Sigmoid colon (tissue), 7 donors: ENCODE data around the gene CTAGE9. TPM values are rescaled to one million over a fixed set of nuclear protein-coding genes. Genes with fewer than 3 reads are reported as not detected.

Experiments
- DNase-seq: peaks from one replicate; pipeline ENCODE4 v3.0.0-alpha.2; 2019
- H3K27ac ChIP-seq, 4 donors: fragments of 200-600 bp; sonication (generic); one replicate each; pipeline ENCODE4 v1.5.1; 2016 to 2019; ENCODE audit warnings: mild to moderate bottlenecking in 1 of 4
- H3K27me3 ChIP-seq, 3 donors: fragments of 200-600 bp; sonication (generic); one replicate each; pipeline ENCODE4 v1.5.1; 2019; ENCODE audit warnings: mild to moderate bottlenecking in 1 of 3
- H3K36me3 ChIP-seq, 4 donors: fragments of 200-600 bp; sonication (generic); one replicate each; pipeline ENCODE4 v1.5.1; 2016 to 2019
- H3K4me1 ChIP-seq, 4 donors: fragments of 200-600 bp; sonication (generic); one replicate each; pipeline ENCODE4 v1.5.1; 2017 to 2019
- H3K4me3 ChIP-seq, 4 donors: fragments of 200-600 bp; sonication (generic); one replicate each; pipeline ENCODE4 v1.5.1; 2017 to 2019; ENCODE audit warnings: mild to moderate bottlenecking in 2 of 4, moderate library complexity in 1 of 4
- H3K9me3 ChIP-seq, 4 donors: fragments of 200-600 bp in 3 of 4; sonication (generic) in 3 of 4; one replicate each; pipeline versions ENCODE4 v1.5.1 to v1.6.1; 2013 to 2019
- EP300 ChIP-seq, 4 donors: sonication (generic); formaldehyde crosslinking; IDR thresholded peaks; one replicate each; pipeline ENCODE4 v1.6.1; 2017; ENCODE audit warnings: antibody characterized with exemption in 4 of 4
- POLR2A ChIP-seq, 2 donors: fragments of 450-650 bp; IDR thresholded peaks; one replicate each; pipeline ENCODE4 v1.6.1; 2016; ENCODE audit warnings: antibody characterized with exemption in 2 of 2, mild to moderate bottlenecking in 2 of 2, moderate library complexity in 2 of 2
- POLR2AphosphoS5 ChIP-seq, 4 donors: sonication (generic); formaldehyde crosslinking; IDR thresholded peaks; one replicate each; pipeline ENCODE4 v1.6.1; 2017; ENCODE audit warnings: antibody characterized with exemption in 4 of 4
- WGBS, 2 donors: extraction: QIAGEN DNeasy Blood & Tissue Kit; methylation state at CpG; one replicate each; pipeline ENCODE4 v1.1.7; 2013; 5-methylcytosine and 5-hydroxymethylcytosine counted together
- intact Hi-C: fragments of 100-400 bp; cut with DNase I; formaldehyde crosslinking; loops from one replicate; pipeline ENCODE4 v1.15.1; 2023
- polyA plus RNA-seq, 3 donors: library from polyadenylated mRNA; stranded (reverse); fragments of 200-250 nt; gene quantifications; one replicate each; pipeline ENCODE4 v1.2.3, GENCODE V29; 2013
- total RNA-seq, 4 donors: library from RNA; depleted of rRNA; stranded (reverse); fragments of >200 nt; gene quantifications; one replicate each; pipeline ENCODE4 v1.1.0, GENCODE V29; 2016
- TF ChIP-seq, protein P1 (sequence below), 4 experiments: fragments of 450-650 bp in 3 of 4; fragments of 200-600 bp in 1 of 4; IDR thresholded peaks; one replicate each; pipeline ENCODE4 v1.5.1; 2016 to 2019; ENCODE audit warnings: antibody characterized with exemption in 4 of 4, mild to moderate bottlenecking in 3 of 4, moderate library complexity in 2 of 4
- donor health status: healthy with polysubstance abuse.
- donor health status: Bipolar disorder and iron deficiency.
- donor health status: healthy.

Gene CTAGE9
- total and polyA plus RNA-seq, 7 donors = not detected

DNA sequence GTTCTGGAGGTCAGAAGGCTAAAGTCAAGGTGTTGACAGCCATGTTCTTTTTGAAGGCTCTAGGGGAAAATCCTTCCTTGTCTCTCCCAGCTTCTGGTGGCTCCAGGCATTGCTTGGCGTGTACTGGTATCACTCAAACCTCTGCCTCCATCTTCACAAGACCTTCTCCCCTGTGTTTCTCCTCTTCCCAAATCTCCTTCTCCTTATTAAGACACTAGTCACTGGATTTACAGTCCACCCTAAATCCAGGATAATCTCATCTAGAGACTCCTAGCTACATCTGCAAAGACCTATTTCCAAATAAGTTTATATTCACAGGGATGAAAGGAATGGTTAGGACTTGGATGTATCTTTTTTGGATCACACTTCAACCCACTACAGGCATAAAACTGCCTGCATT lies 26.0 kb upstream of the CTAGE9 start:
- no peak for DNase-seq
- TF ChIP-seq EP300 (IDR thresholded peaks at IDR 0.05) = no peak
- no peak for TF ChIP-seq POLR2AphosphoS5 (IDR thresholded peaks at IDR 0.05)
- no peak for TF ChIP-seq POLR2A (IDR thresholded peaks at IDR 0.05)
- TF ChIP-seq, protein P1, sequence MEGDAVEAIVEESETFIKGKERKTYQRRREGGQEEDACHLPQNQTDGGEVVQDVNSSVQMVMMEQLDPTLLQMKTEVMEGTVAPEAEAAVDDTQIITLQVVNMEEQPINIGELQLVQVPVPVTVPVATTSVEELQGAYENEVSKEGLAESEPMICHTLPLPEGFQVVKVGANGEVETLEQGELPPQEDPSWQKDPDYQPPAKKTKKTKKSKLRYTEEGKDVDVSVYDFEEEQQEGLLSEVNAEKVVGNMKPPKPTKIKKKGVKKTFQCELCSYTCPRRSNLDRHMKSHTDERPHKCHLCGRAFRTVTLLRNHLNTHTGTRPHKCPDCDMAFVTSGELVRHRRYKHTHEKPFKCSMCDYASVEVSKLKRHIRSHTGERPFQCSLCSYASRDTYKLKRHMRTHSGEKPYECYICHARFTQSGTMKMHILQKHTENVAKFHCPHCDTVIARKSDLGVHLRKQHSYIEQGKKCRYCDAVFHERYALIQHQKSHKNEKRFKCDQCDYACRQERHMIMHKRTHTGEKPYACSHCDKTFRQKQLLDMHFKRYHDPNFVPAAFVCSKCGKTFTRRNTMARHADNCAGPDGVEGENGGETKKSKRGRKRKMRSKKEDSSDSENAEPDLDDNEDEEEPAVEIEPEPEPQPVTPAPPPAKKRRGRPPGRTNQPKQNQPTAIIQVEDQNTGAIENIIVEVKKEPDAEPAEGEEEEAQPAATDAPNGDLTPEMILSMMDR (IDR thresholded peaks at IDR 0.05) = no peak
- H3K27me3 ChIP-seq = no peaks in the 10 kb centered on the region
- no peaks in the 10 kb centered on the region for H3K36me3 ChIP-seq
- WGBS, 2 donors = 92 to 96% methylated on average over 1 of the region's 1 CpG
- H3K4me1 ChIP-seq = no peaks in the 10 kb centered on the region
- intact Hi-C loops = no loop called here
- no peak overlapping the region for H3K4me3 ChIP-seq
- no peaks in the 10 kb centered on the region for H3K9me3 ChIP-seq
- no peak overlapping the region for H3K27ac ChIP-seq

DNA sequence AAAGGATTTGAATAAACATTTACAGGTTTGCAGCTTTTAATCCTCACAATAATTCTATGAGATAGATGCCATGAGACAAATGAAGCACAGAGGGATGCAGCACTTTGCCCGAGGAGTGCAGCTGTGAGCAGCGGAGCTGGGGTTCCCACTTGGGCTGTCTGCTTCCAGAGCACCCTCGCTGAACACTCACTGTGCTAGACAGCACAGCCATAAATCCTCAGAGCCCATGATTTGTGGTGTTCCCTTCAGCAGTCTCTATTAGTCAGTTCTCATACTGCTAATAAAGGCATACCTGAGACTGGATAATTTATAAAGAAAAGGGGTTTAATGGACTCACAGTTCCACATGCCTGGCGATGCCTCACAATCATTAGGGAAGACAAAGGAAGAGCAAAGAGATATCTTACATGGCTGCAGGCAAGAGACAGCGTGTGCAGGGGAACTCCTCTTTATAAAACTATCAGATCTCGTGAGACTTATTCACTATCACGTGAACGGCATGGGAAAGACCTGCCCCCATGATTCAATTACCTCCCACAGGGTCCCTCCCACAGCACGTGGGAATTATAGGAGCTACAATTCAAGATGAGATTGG lies 25.3 kb upstream of the CTAGE9 start:
- TF ChIP-seq EP300 (IDR thresholded peaks at IDR 0.05) (no peak), POLR2AphosphoS5 (IDR thresholded peaks at IDR 0.05) (no peak), POLR2A (IDR thresholded peaks at IDR 0.05) (no peak)
- TF ChIP-seq, protein P1 (IDR thresholded peaks at IDR 0.05) = no peak
- WGBS, 2 donors = 84 to 93% methylated on average over 9 of the region's 9 CpGs
- no peak for DNase-seq
- intact Hi-C loops = no loop called here
- H3K27me3 ChIP-seq = no peaks in the 10 kb centered on the region
- H3K27ac ChIP-seq = no peak overlapping the region
- H3K36me3 ChIP-seq = no peaks in the 10 kb centered on the region
- H3K9me3 ChIP-seq = no peaks in the 10 kb centered on the region
- no peaks in the 10 kb centered on the region for H3K4me1 ChIP-seq
- no peak overlapping the region for H3K4me3 ChIP-seq

DNA sequence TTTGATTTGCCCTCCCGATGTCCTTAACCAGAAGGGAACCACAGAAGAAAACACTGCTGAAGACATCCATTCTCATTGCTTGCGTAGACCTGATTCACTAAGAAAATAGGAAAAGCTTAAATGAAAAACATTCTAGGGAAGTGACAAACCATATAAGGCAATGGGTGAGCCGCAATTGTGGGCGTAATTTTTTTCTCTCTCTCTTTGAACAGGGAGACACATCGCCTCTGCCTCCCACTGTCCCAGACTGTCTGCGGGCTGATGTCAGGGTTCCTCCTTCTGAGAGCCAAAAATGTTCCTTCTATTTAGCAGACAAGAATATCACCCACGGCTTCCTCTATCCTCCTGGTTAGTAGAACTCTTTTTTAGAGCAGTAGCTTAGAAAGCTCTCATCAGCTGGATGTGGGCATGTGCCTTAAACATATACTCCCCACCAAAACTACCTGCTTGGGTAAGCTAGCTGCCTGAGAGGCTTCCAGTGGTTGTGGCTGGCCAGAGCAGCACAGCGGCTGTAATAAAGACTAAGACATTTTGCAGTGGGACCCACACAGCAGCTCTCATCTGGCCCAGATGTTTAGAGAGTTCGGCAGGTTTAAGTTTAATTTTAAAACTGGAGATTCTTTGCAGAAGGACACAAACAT lies 22.7 kb upstream of the CTAGE9 start:
- intact Hi-C loops = no loop called here
- H3K9me3 ChIP-seq = no peaks in the 10 kb centered on the region
- TF ChIP-seq POLR2A (IDR thresholded peaks at IDR 0.05) = no peak
- TF ChIP-seq, protein P1 (IDR thresholded peaks at IDR 0.05) = no peak
- TF ChIP-seq POLR2AphosphoS5 (IDR thresholded peaks at IDR 0.05) = no peak
- no peak for TF ChIP-seq EP300 (IDR thresholded peaks at IDR 0.05)
- WGBS, 2 donors = 82 to 92% methylated on average over 9 of the region's 9 CpGs
- H3K4me3 ChIP-seq = no peak overlapping the region
- H3K4me1 ChIP-seq = no peaks in the 10 kb centered on the region
- no peaks in the 10 kb centered on the region for H3K36me3 ChIP-seq
- H3K27me3 ChIP-seq = no peaks in the 10 kb centered on the region
- no peak for DNase-seq
- no peak overlapping the region for H3K27ac ChIP-seq

DNA sequence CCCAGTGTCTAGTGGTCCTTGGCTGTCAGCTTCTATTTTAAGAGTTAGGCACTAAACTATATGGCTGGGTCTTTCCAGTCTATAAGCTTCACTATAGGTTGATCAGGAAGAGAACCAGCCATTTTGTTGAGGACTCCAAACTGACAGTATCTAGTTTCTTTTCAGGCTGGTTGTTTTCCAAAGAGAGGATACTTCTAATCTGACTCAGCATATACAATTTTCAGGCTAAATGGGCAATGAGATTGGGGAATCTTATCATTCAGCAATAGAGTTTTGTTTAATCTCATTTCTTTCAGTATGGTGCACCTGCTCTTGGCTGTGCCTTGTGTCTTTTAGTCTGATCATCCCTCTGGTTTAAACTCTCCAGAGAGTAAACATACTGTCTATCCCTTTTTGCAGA lies 20.4 kb upstream of the CTAGE9 start:
- DNase-seq = no peak
- no peaks in the 10 kb centered on the region for H3K4me1 ChIP-seq
- no peaks in the 10 kb centered on the region for H3K36me3 ChIP-seq
- TF ChIP-seq, protein P1 (IDR thresholded peaks at IDR 0.05) = no peak
- TF ChIP-seq POLR2AphosphoS5 (IDR thresholded peaks at IDR 0.05) (no peak), POLR2A (IDR thresholded peaks at IDR 0.05) (no peak), EP300 (IDR thresholded peaks at IDR 0.05) (no peak)
- peaks cover 0 to 3% (median 0%) of the 10 kb centered on the region in 4 donors for H3K9me3 ChIP-seq
- intact Hi-C loops = no loop called here
- H3K27me3 ChIP-seq = no peaks in the 10 kb centered on the region
- no peak overlapping the region for H3K27ac ChIP-seq
- no peak overlapping the region for H3K4me3 ChIP-seq
